AG04450 (cell line): Measurements from ENCODE around the gene FARS2. TPM values are rescaled to one million over a fixed set of nuclear protein-coding genes. Genes with fewer than 3 reads are reported as not detected.

Source experiments
- CTCF ChIA-PET: fragments of 300-600, 350-600 bp; formaldehyde crosslinking; extraction: SDS; loops from one replicate; lab custom pipeline; 2022; ENCODE audit warnings: antibody characterized with exemption, inconsistent platforms; lab: Charles Lee
- POLR2A ChIA-PET: fragments of 350-600 bp; formaldehyde crosslinking; extraction: SDS; loops from one replicate; lab custom pipeline; 2021; ENCODE audit warnings: antibody characterized with exemption, inconsistent platforms; lab: Yijun Ruan, JAX
- DNase-seq: peaks from one replicate; pipeline ENCODE4 v3.0.0-alpha.2; 2011; ENCODE audit warnings: low read depth, low spot score
- H3K27ac ChIP-seq: one replicate; pipeline ENCODE4 v1.5.1; 2012; ENCODE audit warnings: low read depth, low read length, control low read depth
- H3K27me3 ChIP-seq: one replicate; pipeline ENCODE4 v1.6.0; 2012; ENCODE audit warnings: low read length; ENCODE audit not compliant: control insufficient read depth, insufficient read depth
- H3K4me3 ChIP-seq: 2 replicates; pipeline ENCODE4 v1.5.1; 2011; ENCODE audit warnings: mild to moderate bottlenecking, low read depth, low read length, control low read depth
- H3K9me3 ChIP-seq: 2 replicates; pipeline ENCODE4 v1.5.1; 2012; ENCODE audit warnings: low read length; ENCODE audit not compliant: control insufficient read depth, insufficient read depth
- CTCF ChIP-seq: IDR thresholded peaks from 2 replicates; pipeline ENCODE4 v1.5.1; 2011; ENCODE audit warnings: low read depth, low read length, control low read depth, inconsistent platforms
- polyA plus RNA-seq: library from polyadenylated mRNA; depleted of rRNA; stranded (reverse); fragments of >200 nt; gene quantifications from 2 replicates; pipeline ENCODE4 v1.2.3, GENCODE V29; 2011

Gene FARS2
- polyA plus RNA-seq, 1 experiment, result 14.0 TPM

GRCh38 chr6:5746053-5746758, 484.9 kb downstream of the FARS2 start:
- CTCF ChIA-PET, result no interaction called here
- H3K27ac ChIP-seq, result no peak overlapping the region
- POLR2A ChIA-PET, result no interaction called here
- H3K27me3 ChIP-seq, result no peaks in the 10 kb centered on the region
- no peak overlapping the region for H3K4me3 ChIP-seq
- TF ChIP-seq CTCF, result peak; percentile 28; the same call in 1 of the 2 replicates
- DNase-seq, result no peak
- no peaks in the 10 kb centered on the region for H3K9me3 ChIP-seq

GRCh38 chr6:5746759-5747130, 485.4 kb downstream of the FARS2 start:
- ChIA-PET CTCF (no interaction called here), POLR2A (no interaction called here)
- no peak overlapping the region for H3K27ac ChIP-seq
- no peak overlapping the region for H3K4me3 ChIP-seq
- DNase-seq, result no peak
- H3K9me3 ChIP-seq, result no peaks in the 10 kb centered on the region
- no peaks in the 10 kb centered on the region for H3K27me3 ChIP-seq
- TF ChIP-seq CTCF, result no peak

- Histone ChIP-seq H3K4me3 (no peak overlapping the region), H3K9me3 (no peaks in the 10 kb centered on the region), H3K27me3 (no peaks in the 10 kb centered on the region), H3K27ac (no peak overlapping the region)
- ChIA-PET CTCF (no interaction called here), POLR2A (no interaction called here)
- no peak for DNase-seq
- TF ChIP-seq CTCF, result no peak
These were observed 486.1 kb downstream of the FARS2 start for GRCh38 chr6:5747379-5747778.

- Histone ChIP-seq H3K27ac (no peak overlapping the region), H3K4me3 (no peak overlapping the region), H3K9me3 (no peaks in the 10 kb centered on the region; the same call in 1 of the 2 replicates), H3K27me3 (no peaks in the 10 kb centered on the region)
- no peak for TF ChIP-seq CTCF
- ChIA-PET POLR2A (no interaction called here), CTCF (no interaction called here)
- DNase-seq, result no peak
These were observed 487.8 kb downstream of the FARS2 start for GRCh38 chr6:5749016-5749650.

GRCh38 chr6:5749651-5750215, 488.4 kb downstream of the FARS2 start:
- CTCF ChIA-PET, result no interaction called here
- Histone ChIP-seq H3K27me3 (no peaks in the 10 kb centered on the region), H3K4me3 (no peak overlapping the region), H3K27ac (no peak overlapping the region), H3K9me3 (no peaks in the 10 kb centered on the region; the same call in 1 of the 2 replicates)
- no peak for DNase-seq
- TF ChIP-seq CTCF, result no peak
- POLR2A ChIA-PET, result no interaction called here
